HepG2 (cell line): Measurements from ENCODE around the gene ORC6. TPM values are rescaled to one million over a fixed set of nuclear protein-coding genes. Genes with fewer than 3 reads are reported as not detected.

Experiments
- ARID5B ChIP-seq: IDR thresholded peaks from 2 replicates; pipeline ENCODE4 v1.4.0; 2020; ENCODE audit warnings: mild to moderate bottlenecking, missing genetic modification reagents
- ATF3 ChIP-seq: sonication (generic); formaldehyde crosslinking; IDR thresholded peaks from 2 replicates; pipeline ENCODE4 v1.4.0; 2020; ENCODE audit warnings: missing genetic modification reagents
- ATF5 ChIP-seq: sonication (generic); formaldehyde crosslinking; IDR thresholded peaks from 2 replicates; pipeline ENCODE4 v1.4.0; 2020; ENCODE audit warnings: mild to moderate bottlenecking, low read depth, missing genetic modification reagents
- CTCF ChIP-seq: sonication (generic); formaldehyde crosslinking; IDR thresholded peaks from 2 replicates; pipeline ENCODE4 v1.5.0; 2020; ENCODE audit warnings: mild to moderate bottlenecking, missing genetic modification reagents, moderate library complexity
- HCFC1 ChIP-seq: fragments of 150-350 bp; IDR thresholded peaks from 2 replicates; pipeline ENCODE4 v1.6.1; 2014; ENCODE audit warnings: low read depth, low read length
- MLXIP ChIP-seq: sonication (generic); formaldehyde crosslinking; IDR thresholded peaks from 2 replicates; pipeline ENCODE4 v1.9.0; 2021; ENCODE audit warnings: missing genetic modification reagents, borderline replicate concordance
- NPAS2 ChIP-seq: sonication (generic); formaldehyde crosslinking; IDR thresholded peaks from 2 replicates; pipeline ENCODE4 v1.8.0; 2022; ENCODE audit warnings: mild to moderate bottlenecking, missing genetic modification reagents, borderline replicate concordance
- PHB2 ChIP-seq: fragments of 450-650 bp; IDR thresholded peaks from 2 replicates; pipeline ENCODE4 v1.6.1; 2018; ENCODE audit not compliant: partially characterized antibody
- REST ChIP-seq, 2 experiments: IDR thresholded peaks; 2 replicates each; pipeline ENCODE4 v1.6.1; 2011 to 2012; ENCODE audit warnings: low read length in 2 of 2, borderline replicate concordance in 1 of 2, low read depth in 1 of 2, mild to moderate bottlenecking in 1 of 2, moderate library complexity in 1 of 2
- RFXANK ChIP-seq: IDR thresholded peaks from 2 replicates; pipeline ENCODE4 v1.6.1; 2016
- SP5 ChIP-seq: IDR thresholded peaks from 2 replicates; pipeline ENCODE4 v1.6.1; 2016; ENCODE audit warnings: low read depth, borderline replicate concordance
- SRY ChIP-seq: sonication (generic); formaldehyde crosslinking; IDR thresholded peaks from 2 replicates; pipeline ENCODE4 v1.8.0; 2022; ENCODE audit warnings: mild to moderate bottlenecking, missing genetic modification reagents
- TFAP4 ChIP-seq: sonication (generic); IDR thresholded peaks from 2 replicates; pipeline ENCODE4 v1.6.1; 2016; ENCODE audit warnings: low read depth, borderline replicate concordance
- polyA plus RNA-seq, 8 experiments: library from polyadenylated mRNA; depleted of rRNA in 3 of 8; stranded (reverse) in 7 of 8; unstranded in 1 of 8; fragments of >200 nt; fragmentation: Illumina TruSeq in 4 of 8; extraction: Trizol in 4 of 8; gene quantifications; 2 replicates each; pipeline versions ENCODE4 v1.2.1 to v1.2.3, GENCODE V29; 2011 to 2016; ENCODE audit warnings: low read depth in 4 of 8, missing spikeins in 1 of 8, mixed read lengths in 1 of 8; ENCODE audit not compliant: insufficient read depth in 1 of 8
- total RNA-seq, 5 experiments: library from RNA; depleted of rRNA; stranded (reverse); fragments of >200 nt; fragmentation: Illumina TruSeq; extraction: Trizol; gene quantifications; 2 replicates each; pipeline ENCODE4 v1.2.3, GENCODE V29; 2016; ENCODE audit warnings: low read depth in 1 of 5

Gene ORC6
- total and polyA plus RNA-seq, 2 of the 13 experiments (the other 11 are each of a cell fraction or from before 2014, with no cell fraction given): 34.2 to 69.8 TPM

- TF ChIP-seq ATF5: peak; percentile 53; the same call in 1 of the 2 replicates
- no peak for TF ChIP-seq NPAS2 (CRISPR knock-in tag)
- TF ChIP-seq MLXIP (CRISPR knock-in tag): no peak
- no peak for TF ChIP-seq HCFC1
- peak; percentile 50 for TF ChIP-seq SRY
- TF ChIP-seq PHB2: no peak
- TF ChIP-seq ATF3: no peak
- no peak for TF ChIP-seq TFAP4
- TF ChIP-seq SP5 (CRISPR knock-in tag): peak; percentile 65; the same call in 1 of the 2 replicates
- no peak for TF ChIP-seq RFXANK
- TF ChIP-seq CTCF (CRISPR knock-in tag): peak; percentile 85
- TF ChIP-seq REST (IDR thresholded peaks at IDR 0.05; ENCODE audit: borderline replicate concordance in 1 of 2, low read depth in 1 of 2, low read length in 2 of 2): no peak; a peak in 1 of 4 replicates
- no peak for TF ChIP-seq ARID5B (CRISPR knock-in tag)
Measured at GRCh38 chr16:46689365-46690280, at the start of gene ORC6 (continued).
